HG02852 (cell line): ENCODE data around the gene OST4.
"Not testable (repeated sequence)": the region's sequence is repeated elsewhere in the genome, so short reads cannot be mapped to it uniquely, and the experiment has no call there.

ENCODE experiments used
- ATAC-seq: cut with Tn5 transposase; IDR thresholded peaks from one replicate; pipeline ENCODE4 v1.9.1; 2021; ENCODE audit warnings: mild to moderate bottlenecking, moderate library complexity; ENCODE audit not compliant: unreplicated experiment

OST4 gene

DNA sequence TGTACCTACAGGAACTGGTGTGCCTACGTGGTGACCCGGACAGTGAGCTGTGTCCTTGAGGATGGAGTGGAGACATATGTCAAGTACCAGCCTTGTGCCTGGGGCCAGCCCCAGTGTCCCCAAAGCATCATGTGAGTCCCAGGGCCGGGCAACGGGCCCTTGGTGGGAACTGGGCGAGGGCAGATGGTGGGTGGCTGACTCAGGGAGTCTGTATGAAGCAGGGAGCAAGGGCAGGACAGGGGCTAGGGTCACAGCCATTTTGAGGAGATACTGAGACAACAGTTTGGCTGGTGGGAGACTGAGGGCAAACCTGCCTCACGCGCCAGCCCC lies 8.7 kb upstream of the OST4 start:
- no peak for ATAC-seq

DNA sequence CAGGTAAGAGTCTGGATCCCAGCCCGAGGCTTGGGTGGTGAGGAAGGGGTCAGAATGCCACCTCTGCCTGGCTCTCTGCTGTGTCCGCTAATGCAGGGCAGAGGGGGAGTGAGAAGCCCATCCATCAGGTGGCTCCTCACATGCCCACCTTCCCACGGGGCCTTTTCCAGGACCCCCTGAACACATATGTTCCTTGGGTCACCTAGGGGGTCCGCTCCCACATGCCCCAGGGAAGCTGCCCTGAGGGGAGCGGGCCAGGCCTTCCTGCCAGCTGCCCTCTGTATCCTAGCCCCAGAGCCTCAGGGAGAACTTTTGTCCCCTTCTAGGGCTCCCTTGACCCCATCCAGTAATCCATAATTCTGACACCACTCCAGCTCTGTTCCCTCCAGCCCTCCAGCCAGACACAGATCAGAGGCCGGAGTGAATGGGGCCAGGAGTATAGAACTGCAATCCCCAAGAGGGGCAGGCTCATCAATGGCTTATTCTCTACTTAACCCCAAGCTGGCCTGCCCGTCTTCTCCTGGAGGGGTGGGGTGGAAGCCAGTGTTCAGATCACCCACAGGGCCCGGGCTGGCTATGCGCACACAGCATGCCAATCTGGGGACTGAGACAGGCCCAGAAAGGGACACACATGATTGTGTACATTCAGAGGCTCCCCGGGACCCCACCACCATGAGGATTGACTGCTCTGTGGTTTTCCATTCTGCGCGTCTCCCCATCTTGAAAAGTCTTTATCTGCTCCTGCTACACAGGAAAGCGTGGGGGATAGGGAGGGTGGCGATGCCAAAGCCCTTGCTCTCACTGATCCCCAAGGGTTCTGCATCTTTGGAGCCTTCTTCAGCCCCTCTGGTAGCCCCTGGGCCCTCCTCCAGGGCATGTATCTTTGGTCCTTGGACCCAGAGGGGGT lies 8.0 kb upstream of the OST4 start:
- ATAC-seq = no peak

DNA sequence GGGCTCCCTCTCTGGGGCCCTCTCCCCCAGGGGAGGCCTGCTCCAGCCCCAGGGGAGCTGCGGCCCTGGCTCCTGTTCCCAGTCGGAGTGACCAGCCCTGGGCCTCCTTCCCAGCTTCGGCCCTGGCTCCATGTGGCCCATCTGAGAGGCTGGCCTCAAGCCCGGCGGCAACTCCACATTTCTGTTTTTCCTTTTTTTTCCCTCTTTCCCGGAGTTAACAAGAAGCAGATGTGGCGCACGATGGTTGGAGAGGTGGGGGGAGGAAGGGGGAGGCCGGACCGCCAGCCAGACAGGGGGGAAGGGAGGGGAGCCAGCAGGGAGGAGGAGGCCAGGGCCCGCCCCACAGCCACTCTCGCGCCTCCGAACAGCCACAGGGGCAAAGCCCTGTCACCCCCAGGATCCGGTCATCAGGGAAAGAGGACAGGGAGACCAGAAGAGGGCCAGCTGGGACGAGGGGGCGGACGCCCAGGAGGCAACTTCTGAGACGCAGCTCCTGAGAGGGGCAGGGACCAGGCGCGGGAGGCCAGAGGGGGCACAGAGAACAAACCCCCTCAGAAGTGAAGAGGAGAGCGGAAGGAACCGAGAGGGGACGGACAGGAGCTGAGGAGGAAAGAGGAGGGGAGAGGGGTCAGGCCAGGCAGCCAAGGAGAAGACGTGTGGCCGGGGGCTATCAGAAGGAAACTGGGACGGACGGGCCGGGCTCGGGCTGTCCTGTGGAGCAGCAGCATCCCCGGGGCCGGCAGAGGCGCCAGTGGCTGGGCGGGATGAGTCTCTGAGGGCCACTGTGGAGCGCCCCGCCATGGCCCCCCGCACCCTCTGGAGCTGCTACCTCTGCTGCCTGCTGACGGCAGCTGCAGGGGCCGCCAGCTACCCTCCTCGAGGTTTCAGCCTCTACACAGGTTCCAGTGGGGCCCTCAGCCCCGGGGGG lies 7.1 kb upstream of the OST4 start, which contains the start of gene EMILIN1:
TSS of gene EMILIN1 (plus strand) at position 349 of the 928 bp plus-strand sequence. CDS start at position 800, 451 bp downstream.
- no peak for ATAC-seq

DNA sequence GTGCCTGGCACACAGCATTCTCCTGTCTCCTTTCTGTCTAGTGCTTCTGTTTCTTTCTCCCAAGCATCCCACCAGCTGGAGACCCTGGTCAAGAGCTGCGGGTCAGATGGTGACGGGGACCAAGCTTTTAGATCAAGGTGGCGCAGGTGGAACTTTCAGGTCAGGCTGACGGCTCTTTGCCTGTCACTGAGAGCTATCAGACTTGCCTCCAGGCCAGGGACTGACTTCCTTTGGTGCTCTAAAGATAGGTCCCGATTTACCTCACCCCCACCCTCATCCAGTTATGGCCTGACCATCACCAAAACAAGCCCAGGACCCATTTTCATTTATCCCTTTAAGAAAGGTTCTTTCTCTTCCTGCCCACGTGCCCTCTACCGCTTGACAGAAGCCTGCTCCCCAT lies 5.8 kb upstream of the OST4 start:
- ATAC-seq = no peak

DNA sequence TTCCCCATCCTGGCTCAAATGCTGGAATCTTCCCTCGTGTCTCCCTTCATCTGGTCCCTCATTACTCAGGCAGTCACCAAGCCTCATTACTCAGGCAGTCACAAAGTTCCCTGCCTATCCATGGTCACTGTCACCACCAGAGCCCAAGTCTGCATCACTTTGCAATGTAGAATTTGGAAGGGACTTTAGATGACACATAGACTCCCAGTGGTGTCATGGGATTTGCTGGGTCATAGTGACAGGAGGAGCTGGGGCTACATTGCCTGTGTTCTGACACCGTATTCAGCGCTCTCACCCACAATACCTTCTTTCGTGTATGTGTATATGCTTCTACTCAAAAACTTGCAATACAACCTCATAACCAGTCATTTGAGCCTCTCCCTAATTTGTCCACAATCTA lies 4.9 kb upstream of the OST4 start:
- no peak for ATAC-seq

DNA sequence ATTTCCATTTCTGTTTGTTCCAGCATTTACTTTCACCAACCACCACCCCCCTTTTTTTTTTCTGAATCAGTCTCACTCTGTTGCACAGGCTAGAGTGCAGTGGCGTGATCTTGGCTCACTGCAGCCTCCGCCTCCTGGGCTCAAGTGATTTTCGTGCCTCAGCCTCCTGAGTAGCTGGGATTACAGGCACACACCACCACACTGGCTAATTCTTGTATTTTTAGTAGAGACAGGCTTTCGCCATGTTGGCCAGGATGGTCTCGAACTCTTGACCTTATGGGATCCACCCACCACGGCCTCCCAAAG lies 4.1 kb upstream of the OST4 start:
- ATAC-seq = not testable (repeated sequence)

DNA sequence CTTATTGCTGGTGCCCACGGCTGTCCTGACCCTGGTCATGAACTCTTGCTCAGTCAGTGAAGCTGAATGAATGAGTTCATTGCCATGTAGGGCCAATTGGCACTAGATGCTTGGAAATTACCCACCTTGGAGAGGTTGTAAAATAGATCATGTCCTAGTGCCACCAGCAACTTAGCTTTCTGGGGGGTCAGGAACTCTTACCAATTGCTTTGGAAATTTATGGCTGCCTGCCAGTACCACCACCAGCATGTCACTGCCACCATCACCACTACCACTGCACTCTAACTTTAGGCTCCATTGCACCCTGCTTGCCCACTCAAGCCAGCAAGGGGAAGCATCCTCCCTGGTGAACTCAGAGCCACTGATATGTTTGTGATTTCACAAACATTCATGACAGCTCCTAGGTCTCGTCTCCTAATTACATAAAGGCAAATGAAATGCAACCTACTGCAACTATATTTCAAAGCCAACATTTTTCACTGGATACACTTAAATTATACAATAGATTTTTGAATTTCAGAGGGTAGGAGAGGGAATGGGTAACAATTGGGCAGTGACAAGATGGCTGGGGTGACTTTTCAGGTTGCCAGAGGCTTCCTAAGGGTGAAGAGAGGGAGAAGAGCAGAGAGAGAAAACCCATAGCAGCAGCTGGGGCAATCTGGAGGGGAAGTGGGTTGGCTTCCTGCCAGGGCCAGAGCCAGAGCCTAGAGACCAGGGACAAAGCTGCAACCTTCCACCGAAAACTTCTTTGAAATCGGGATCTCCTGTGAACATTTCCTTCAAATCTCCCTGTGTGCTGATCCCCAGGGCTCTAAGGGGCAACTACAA lies 3.5 kb upstream of the OST4 start:
- no peak for ATAC-seq

DNA sequence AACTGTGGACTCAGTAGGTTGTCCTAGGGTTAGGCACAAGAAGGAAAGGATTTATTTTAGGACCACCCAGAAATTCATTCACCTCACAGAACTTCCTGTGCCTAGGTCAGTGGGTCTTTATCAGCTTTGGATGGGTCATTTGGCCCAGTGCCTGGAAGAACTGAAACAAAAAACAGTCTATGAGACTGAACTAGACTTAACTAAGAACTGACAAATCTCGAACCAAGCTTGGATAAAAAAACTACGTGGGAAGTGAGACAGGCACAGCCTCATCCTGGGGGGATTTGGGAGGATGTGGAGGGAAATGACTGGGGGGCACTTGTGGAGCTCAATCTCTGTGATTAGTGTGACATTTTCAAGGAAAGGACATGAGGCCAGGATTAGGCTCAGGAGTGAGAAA lies 2.3 kb upstream of the OST4 start:
- ATAC-seq = no peak

DNA sequence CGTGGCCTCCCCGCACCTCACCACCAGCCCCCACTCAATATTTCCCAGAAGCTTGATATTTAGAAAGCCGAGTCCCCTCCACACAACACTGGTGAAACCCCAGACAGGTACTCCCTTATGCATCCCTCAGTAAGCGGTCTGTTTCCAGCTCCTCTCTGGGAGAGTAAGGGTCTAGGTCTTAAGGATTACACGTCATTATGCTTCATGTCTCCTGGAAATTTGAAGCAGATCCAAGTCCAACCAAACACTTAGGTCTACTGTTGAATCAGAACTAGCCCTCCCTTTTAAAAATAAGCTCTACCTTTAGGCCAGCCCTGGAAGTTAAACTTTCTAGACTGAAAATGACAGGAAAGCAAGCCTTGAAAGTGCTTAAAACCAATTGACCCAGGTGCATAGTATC lies 1.5 kb upstream of the OST4 start:
- no peak for ATAC-seq

DNA sequence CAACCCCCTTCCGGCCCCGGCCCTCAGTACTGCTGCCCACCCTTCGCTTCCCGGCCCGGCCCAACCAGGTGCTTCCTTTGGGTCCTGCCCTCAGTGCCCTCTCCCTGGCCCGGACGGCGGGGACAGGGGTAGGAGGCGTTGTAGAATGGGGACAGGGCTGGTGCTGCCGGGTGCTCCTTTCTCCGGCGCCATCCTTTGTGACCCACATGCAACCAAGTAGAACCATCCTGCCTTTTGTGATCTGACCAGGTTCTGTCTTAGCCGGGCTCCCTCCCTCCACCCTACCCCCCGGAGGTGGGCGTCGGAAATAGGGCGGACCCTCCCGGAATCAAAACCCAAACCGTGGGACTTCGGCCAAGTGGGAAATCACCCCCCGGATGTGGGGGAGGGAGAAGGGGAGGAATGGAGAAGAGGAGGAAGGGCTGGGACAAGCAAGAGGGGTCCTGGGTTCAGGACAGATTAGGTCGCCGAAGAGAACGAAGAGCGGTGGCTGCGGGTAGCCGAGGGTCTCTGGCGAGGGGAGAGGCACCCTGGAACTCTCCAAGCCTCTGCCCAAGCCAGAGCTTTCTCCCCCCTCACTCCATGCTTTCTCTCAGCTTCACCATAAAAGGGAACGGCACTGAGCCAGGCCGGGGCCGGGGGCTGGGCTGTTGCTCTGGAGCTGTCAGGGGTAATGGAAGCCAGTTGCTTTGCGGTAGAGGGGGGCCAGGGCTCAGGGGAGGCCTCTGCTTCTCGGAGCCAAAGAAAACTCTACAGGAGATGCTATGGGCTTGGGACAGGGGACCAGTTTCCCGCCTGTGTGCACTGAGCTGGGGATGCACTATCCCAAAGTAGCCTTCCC lies 756 bp upstream of the OST4 start:
- peak; percentile 20 for ATAC-seq

DNA sequence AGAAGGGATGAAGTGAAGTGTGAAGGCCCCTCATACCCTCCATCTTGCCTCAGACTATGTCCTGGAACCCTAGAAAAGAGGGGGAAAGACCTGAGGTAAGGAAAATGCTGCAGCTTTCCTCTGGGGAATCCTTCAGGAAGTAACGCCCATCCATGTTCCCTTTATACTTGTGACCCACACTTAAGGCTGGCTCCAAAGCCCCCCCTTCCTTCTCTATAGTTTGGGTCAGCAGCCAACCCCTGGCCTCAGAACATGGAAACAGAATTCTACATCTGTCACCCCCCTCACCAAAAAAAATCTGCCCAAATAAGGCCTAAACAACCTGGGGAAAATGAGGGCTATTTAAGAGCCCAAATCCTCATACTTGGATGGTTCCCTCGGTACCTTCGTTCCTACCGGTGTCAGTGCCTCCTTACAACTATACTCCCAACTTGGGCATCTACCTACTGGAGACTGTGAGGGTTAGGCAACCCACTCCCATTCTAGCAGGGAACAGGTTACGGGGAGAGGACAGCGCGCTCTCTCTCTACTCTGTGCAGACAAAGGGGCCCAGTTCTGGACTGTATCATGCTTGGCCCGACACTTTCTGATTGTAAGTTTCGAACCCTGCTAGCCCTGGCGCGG lies 689 bp downstream of the OST4 start:
- ATAC-seq = no peak

DNA sequence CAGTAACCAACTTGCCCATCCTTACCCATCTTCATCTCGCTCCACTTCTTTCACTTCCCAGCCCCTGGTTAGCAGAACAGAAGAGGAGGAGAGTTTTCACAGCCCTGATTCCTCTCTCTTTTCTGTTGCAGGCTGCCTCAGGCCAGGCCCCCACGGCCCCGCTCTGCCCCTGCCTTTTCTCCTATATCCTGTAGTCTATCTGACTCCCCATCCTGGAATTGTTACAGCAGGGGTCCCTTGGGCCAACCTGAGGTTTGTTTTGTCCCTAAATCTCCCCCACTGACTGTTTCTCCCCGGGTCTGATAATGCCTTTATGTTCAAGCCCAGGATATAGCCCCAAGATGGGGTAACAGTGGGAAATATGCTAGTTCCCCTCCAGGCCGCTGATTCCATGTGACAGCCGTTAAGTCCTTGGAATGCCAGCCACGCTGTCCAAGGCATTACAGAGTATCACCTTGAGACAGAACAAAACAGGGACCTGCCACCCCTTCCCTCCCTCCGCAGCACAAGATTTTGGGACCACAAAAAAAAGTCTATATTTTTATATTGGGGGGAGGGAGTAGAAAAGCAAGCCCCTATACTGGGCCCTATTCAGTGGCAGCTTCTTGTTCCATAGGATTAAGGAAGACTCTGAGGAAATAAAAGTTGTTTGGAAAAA lies 1.4 kb downstream of the OST4 start:
- ATAC-seq = no peak

DNA sequence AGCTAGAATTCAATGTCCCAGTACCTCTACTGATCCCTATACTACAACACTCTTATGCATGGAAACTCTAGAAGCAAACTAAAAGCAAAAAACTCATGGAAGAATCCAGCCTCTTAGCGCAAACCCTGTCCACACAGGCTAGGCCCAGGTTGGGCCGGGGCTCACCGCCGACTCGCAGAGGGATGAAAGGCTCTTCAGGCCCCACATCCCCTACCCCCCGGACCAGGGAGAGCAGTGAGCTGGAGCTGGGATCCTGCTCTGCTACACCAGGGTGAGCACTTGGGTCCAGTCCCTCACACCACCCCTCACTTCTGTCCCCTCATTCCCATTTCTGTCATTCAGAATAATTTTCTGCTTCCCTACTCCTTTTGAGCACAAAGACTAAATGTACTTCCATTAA lies 2.0 kb downstream of the OST4 start:
- no peak for ATAC-seq

DNA sequence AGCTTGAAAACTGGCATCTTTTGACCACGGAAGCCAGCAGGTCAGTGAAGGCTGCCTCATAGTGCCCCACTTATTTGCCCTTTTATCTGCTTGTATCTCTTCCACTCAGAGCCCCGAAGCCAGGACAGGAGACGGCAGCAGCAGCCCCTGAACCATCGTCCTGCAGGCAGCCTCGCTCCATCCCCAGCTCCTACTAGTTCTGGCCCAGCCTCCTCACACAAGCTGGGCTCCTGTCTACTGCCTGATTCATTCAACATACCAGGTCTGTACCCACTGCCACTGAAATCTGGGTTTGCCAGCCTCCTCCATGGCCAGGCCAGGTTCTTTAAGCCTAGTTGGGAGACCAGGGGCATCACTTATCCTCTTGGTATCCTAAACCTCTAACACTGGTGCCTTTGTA lies 4.1 kb downstream of the OST4 start:
- ATAC-seq = no peak

DNA sequence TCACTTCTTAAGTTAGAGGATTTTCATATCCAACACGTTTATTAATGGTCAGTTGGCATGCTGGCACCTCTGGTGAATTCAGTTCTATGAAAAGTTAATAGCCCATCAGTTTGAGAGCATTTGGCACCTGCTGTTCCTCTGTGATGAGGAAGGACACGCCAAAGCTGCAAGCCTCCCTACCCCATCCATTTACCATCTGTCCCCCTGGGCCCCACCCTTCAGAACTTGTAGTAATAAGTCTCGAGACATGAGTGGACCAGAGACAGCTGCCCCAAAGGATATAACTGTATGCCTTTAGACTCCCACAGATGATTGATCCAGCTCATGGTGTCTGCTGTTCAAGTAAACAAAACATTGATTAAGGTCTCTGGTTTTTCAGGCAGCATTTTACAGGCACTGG lies 6.3 kb downstream of the OST4 start:
- no peak for ATAC-seq

DNA sequence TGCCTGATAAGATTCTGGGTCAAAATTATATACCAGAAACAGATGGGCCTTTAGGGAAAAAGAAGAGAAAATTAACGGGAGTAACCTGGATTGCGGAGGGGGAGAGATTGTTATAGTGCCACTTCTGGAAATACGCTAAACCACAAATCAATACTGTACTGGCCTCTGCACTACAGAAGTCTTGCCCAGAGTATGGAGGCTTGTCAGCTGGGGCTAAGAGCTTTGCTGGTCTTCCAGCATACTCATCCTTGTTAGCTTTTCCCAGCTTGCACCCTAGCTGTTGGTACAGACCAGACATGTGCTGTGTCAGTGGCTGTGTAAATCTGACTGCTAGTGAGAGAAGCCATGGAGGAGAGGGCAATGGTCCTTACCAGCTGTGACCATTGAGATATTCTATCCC lies 11.1 kb downstream of the OST4 start:
- ATAC-seq = no peak

DNA sequence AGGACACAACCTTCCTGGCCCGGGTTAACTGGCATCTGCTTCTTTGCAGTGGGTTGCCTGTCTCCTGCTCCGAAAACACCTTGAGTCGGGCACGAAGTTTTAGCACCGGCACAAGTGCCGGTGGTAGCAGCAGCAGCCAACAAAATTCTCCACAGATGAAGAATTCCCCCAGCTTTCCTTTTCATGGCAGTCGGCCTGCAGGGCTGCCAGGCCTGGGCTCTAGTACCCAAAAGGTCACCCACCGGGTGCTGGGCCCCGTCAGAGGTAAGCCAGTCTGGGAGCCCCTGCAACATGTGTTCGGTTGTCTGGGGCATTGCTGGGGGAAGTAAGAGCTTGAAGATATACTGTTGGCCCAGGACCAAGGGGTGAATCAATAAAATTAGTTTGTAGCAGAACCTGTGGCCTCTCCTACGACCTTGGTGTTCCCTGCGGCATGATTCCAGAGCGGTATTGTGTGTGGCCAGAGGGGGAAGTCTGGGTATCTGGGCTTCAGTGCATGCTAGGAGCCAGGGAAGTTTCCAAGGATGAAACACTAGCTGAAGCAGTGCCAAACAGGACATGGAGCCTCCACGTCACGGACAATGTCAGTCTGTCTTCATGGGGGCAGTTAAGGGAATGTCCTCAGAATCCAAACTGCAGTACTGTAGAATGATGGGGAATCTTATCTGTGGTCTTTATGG lies 12.2 kb downstream of the OST4 start:
- ATAC-seq = no peak

DNA sequence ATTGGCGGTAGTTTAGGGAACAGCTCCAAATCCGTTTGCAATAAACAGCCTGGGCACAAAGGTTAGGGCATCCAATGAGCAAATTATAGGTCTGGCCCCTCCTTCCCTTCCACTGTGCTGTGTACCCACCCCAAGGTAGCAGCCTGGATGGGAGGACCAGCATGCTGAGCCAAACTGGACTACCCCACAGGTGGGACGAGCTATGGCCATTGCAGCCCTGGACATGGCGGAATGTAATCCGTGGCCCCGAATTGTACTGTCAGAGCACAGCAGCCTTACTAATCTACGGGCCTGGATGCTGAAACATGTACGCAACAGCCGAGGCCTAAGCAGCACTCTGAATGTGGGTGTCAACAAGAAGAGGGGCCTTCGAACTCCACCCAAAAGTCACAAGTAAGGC lies 13.2 kb downstream of the OST4 start:
- no peak for ATAC-seq

DNA sequence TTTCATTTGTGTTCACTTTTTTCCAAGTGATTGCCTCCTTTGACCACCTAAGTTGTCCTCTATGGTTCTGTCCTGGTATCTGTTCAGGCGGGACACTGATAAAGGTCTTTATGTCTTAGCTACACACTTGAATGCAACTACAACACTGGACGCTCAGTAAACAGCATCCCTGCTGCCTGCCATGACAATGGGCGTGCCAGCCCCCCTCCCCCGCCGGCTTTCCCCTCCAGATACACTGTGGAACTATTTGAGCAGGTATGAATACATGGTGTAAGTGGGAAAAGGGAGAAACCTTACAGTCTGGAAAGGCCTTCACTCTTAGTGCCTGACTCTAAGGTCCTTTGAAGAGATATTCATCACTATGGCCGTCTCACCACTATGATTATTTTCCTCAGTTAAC lies 14.3 kb downstream of the OST4 start:
- ATAC-seq = no peak
